K562 (cell line): ENCODE results near the gene ZNF787. TPM values are rescaled to one million over a fixed set of nuclear protein-coding genes. Genes with fewer than 3 reads are reported as not detected.

Experiments
- ARHGAP35 ChIP-seq: fragments of 450-650 bp; IDR thresholded peaks from 2 replicates; pipeline ENCODE4 v1.6.1; 2018; ENCODE audit not compliant: partially characterized antibody
- ATF2 ChIP-seq: sonication (generic); formaldehyde crosslinking; IDR thresholded peaks from 2 replicates; pipeline ENCODE4 v1.8.1; 2022; ENCODE audit warnings: missing genetic modification reagents
- ATF4 ChIP-seq: fragments of 450-650 bp; formaldehyde crosslinking; IDR thresholded peaks from 2 replicates; pipeline ENCODE4 v1.4.0; 2022; ENCODE audit warnings: mild to moderate bottlenecking, moderate library complexity
- CHD1 ChIP-seq: fragments of 200-600 bp; sonication (generic); IDR thresholded peaks from one replicate; pipeline ENCODE4 v1.6.1; 2012; ENCODE audit warnings: mild to moderate bottlenecking, moderate library complexity, low read length, inconsistent platforms
- MEF2A ChIP-seq: IDR thresholded peaks from 2 replicates; pipeline ENCODE4 v1.6.1; 2011; ENCODE audit warnings: low read depth, mild to moderate bottlenecking, low read length, moderate library complexity; ENCODE audit not compliant: control insufficient read depth
- NR1H2 ChIP-seq: sonication (generic); formaldehyde crosslinking; IDR thresholded peaks from 2 replicates; pipeline ENCODE4 v1.4.0; 2020; ENCODE audit warnings: mild to moderate bottlenecking, missing genetic modification reagents
- NR2C2 ChIP-seq, 2 experiments: fragments of 200-800 bp in 1 of 2; sonication (Bioruptor generic) in 1 of 2; sonication (generic) in 1 of 2; formaldehyde crosslinking in 1 of 2; IDR thresholded peaks; 2 replicates each; pipeline versions ENCODE4 v1.6.1 to v1.8.0; 2016 to 2022; ENCODE audit warnings: mild to moderate bottlenecking in 1 of 2, missing compliant biosample characterization in 1 of 2, missing genetic modification characterization in 1 of 2, missing genetic modification reagents in 1 of 2
- PBX2 ChIP-seq, 2 experiments: IDR thresholded peaks in 1 of 2; conservative IDR thresholded peaks in 1 of 2; 2 replicates each; pipeline ENCODE4 v1.6.1; 2016; ENCODE audit warnings: low read depth in 2 of 2, mild to moderate bottlenecking in 1 of 2, missing compliant biosample characterization in 1 of 2, missing genetic modification characterization in 1 of 2, moderate library complexity in 1 of 2
- PML ChIP-seq: IDR thresholded peaks from 2 replicates; pipeline ENCODE4 v1.6.1; 2012; ENCODE audit warnings: low read length, inconsistent platforms
- U2AF1 ChIP-seq: fragments of 200-400 bp; formaldehyde crosslinking; optimal IDR thresholded peaks from 2 replicates; pipeline ENCODE3; 2017; ENCODE audit warnings: mild to moderate bottlenecking, low read depth, low read length, moderate library complexity
- YY1 ChIP-seq, 3 experiments: IDR thresholded peaks; 2 replicates each; pipeline ENCODE4 v1.6.1; 2011; ENCODE audit warnings: low read length in 2 of 3, mild to moderate bottlenecking in 2 of 3, moderate library complexity in 2 of 3, borderline replicate concordance in 1 of 3, control low read depth in 1 of 3, low read depth in 1 of 3; ENCODE audit not compliant: insufficient read depth in 3 of 3, insufficient replicate concordance in 2 of 3, control insufficient read depth in 1 of 3, insufficient read length in 1 of 3; ENCODE audit errors: extremely low read depth in 1 of 3
- ZFX ChIP-seq: sonication (generic); formaldehyde crosslinking; IDR thresholded peaks from 2 replicates; pipeline ENCODE4 v1.8.0; 2022; ENCODE audit warnings: mild to moderate bottlenecking, missing genetic modification reagents, moderate library complexity
- ZNF124 ChIP-seq: sonication (generic); formaldehyde crosslinking; IDR thresholded peaks from 2 replicates; pipeline ENCODE4 v1.8.1; 2022; ENCODE audit warnings: missing genetic modification reagents
- ZNF197 ChIP-seq: fragments of 200-800 bp; sonication (Bioruptor generic); IDR thresholded peaks from 2 replicates; pipeline ENCODE4 v1.6.1; 2016; ENCODE audit warnings: low read depth, missing genetic modification characterization, missing compliant biosample characterization
- ZNF316 ChIP-seq: fragments of 450-650 bp; IDR thresholded peaks from 2 replicates; pipeline ENCODE4 v1.6.1; 2016
- ZNF324 ChIP-seq: fragments of 250-450 bp; sonication (Bioruptor Pico); IDR thresholded peaks from 2 replicates; pipeline ENCODE4 v1.4.0; 2020; ENCODE audit warnings: mild to moderate bottlenecking
- ZNF431 ChIP-seq: sonication (generic); formaldehyde crosslinking; IDR thresholded peaks from 2 replicates; pipeline ENCODE4 v1.8.0; 2022; ENCODE audit warnings: mild to moderate bottlenecking, missing genetic modification reagents
- ZNF609 ChIP-seq: sonication (generic); formaldehyde crosslinking; IDR thresholded peaks from 2 replicates; pipeline ENCODE4 v1.8.1; 2023; ENCODE audit warnings: missing genetic modification reagents, mild to moderate bottlenecking, borderline replicate concordance
- polyA plus RNA-seq, 8 experiments: library from polyadenylated mRNA; depleted of rRNA in 4 of 8; stranded (reverse) in 5 of 8; unstranded in 3 of 8; fragments of >200 nt; fragmentation: Nextera tagmentation in 2 of 8; fragmentation: Illumina TruSeq in 1 of 8; extraction: Ambion mirVana in 2 of 8; extraction: Trizol in 1 of 8; gene quantifications; 2 replicates each; pipeline versions ENCODE4 v1.2.1 to v1.2.3, GENCODE V29; 2011 to 2014; ENCODE audit warnings: inconsistent platforms in 1 of 8, missing spikeins in 1 of 8
- total RNA-seq, 7 experiments: library from RNA; depleted of rRNA in 6 of 7; stranded (reverse); fragments of >200 nt in 6 of 7; fragmentation: Illumina TruSeq in 2 of 7; extraction: Trizol in 2 of 7; gene quantifications; 2 replicates each; pipeline versions ENCODE4 v1.2.1 to v1.2.3, GENCODE V29; 2011 to 2021; ENCODE audit warnings: low replicate concordance in 1 of 7

ZNF787 gene
- total and polyA plus RNA-seq, 9 of the 15 experiments (the other 6 are each of a cell fraction or from before 2014, with no cell fraction given): 0.45 to 77.6 (median 7.3) TPM

- TF ChIP-seq PML (no peak), ATF2 (CRISPR knock-in tag) (no peak), ZNF197 (no peak), ARHGAP35 (no peak), ATF4 (CRISPR knock-in tag) (no peak), ZNF316 (no peak), ZNF324 (CRISPR knock-in tag) (no peak), U2AF1 (no peak), YY1 (IDR thresholded peaks at IDR 0.05; ENCODE audit: borderline replicate concordance in 1 of 3, control insufficient read depth in 1 of 3, extremely low read depth in 1 of 3, insufficient read depth in 3 of 3, insufficient read length in 1 of 3, insufficient replicate concordance in 2 of 3, low read depth in 1 of 3, low read length in 2 of 3) (no peak), ZNF124 (CRISPR knock-in tag) (no peak), ZNF609 (0 out of 2 replicates have a peak, but pooled peaks have one; percentile 17), ZNF431 (CRISPR knock-in tag) (no peak), CHD1 (peak; percentile 36), ZFX (no peak), NR1H2 (CRISPR knock-in tag) (no peak), PBX2 (CRISPR knock-in tag; IDR thresholded peaks at IDR 0.05; ENCODE audit: low read depth) (no peak), PBX2 (tag; conservative IDR thresholded peaks at IDR 0.05; ENCODE audit: low read depth) (no peak), MEF2A (no peak), NR2C2 (CRISPR knock-in tag; IDR thresholded peaks at IDR 0.05) (no peak), NR2C2 (tag; IDR thresholded peaks at IDR 0.05) (no peak)
Observed at GRCh38 chr19:56120002-56120370, 1.1 kb downstream of the ZNF787 start (continued).
